ENCODE results near the gene SAT2.
"Not testable (repeated sequence)": the region's sequence is repeated elsewhere in the genome, so short reads cannot be mapped to it uniquely, and the experiment has no call there.

The SAT2 gene

DNA sequence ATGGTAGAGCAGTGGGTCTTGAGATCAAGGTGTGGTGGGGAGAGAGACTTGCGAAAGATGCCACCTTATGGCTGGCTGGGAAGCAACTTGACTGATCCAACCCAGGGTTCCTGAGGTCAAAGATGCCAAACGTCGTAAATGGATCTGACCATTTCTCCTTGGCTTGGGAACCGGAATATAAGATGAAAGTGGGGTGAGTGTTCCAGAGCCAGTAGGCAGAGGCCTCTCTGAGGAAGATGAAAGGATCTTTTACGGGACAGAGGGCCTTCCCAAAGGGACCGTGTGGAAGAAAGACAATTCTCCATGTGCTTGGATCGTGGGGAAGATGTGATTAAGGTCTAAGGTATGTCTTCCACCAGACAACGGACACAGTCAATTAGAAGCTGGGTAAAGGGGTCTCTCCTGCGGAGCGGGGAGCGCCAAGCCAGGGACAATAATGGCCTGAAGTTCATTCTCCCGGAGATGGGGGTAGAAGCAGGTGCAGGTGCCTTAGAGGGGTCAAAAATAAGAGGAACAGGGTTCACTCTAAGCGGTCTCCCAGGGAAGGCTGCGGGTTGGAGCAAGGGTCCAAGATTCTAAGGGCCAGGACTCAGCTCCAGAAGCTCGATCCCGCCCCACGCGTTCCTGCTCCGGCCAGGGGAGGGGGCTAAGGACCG lies 13.7 kb downstream of the SAT2 start:
- peak; percentile 21 for FAIRE-seq
- no peak for DNase-seq (ENCODE audit: insufficient read length)
- TF ChIP-seq TAF1 (IDR thresholded peaks at IDR 0.05; ENCODE audit: borderline replicate concordance, low read depth, low read length) = no peak
- TF ChIP-seq POLR2A (IDR thresholded peaks at IDR 0.05; ENCODE audit: low read depth, low read length) = no peak
- TF ChIP-seq POLR2AphosphoS5 (IDR thresholded peaks at IDR 0.05; ENCODE audit: low read depth, low read length) = no peak

DNA sequence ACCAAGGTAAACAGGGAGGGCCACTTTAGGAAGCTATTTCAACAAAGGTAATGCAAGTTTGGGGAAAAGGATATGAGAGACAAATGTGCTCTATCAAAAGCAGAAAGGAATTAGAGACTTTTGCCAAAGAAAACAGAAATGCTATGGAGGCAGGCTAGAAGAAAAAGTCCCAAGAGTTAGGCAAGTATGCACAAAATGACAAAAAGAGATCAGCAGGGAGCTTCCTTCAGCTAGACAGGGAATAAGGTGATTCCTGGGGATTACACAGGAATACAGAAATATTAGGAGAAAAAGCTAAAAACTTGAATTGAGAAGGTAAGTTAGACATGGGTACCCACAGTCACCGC lies 15.4 kb downstream of the SAT2 start:
- DNase-seq (ENCODE audit: insufficient read length) (no peak), FAIRE-seq (no peak)

DNA sequence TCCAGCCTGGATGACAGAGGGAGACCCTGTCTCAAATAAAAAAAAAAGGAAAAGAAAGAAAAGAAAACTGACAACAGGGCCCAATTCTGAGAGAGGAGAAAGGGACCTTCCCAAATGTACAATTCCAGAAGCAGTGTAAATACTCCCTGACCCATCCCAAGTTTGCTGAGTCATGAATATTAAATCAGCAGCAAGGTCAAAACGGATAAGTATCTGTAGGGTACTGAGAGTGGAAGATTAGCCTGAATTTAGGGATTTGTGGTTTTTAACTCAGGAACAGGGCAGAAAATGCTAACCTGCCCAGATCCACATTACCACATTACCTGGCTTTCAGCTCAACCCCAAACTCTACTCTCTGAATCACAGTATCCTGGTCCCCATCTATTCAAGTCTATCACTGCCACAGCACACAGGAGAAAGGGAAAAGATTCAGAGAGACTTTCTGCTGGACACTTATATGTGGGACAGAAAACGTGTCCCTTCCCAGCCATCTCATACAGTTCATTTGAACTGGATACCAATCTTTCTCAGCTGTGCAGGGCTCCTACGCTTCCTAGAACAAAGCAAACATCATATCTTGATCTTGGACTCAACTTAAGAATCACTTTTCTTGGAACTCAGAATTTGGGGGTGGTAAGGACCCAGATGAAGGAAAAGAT lies 15.9 kb downstream of the SAT2 start:
- DNase-seq (ENCODE audit: insufficient read length) (no peak), FAIRE-seq (no peak)
- TF ChIP-seq TAF1 (IDR thresholded peaks at IDR 0.05; ENCODE audit: borderline replicate concordance, low read depth, low read length) (no peak), POLR2AphosphoS5 (IDR thresholded peaks at IDR 0.05; ENCODE audit: low read depth, low read length) (no peak), POLR2A (IDR thresholded peaks at IDR 0.05; ENCODE audit: low read depth, low read length) (no peak)

More for the DNA sequence above, 15.4 kb downstream of the SAT2 start:
- no peak for TF ChIP-seq POLR2A (IDR thresholded peaks at IDR 0.05; ENCODE audit: low read depth, low read length)
- no peak for TF ChIP-seq POLR2AphosphoS5 (IDR thresholded peaks at IDR 0.05; ENCODE audit: low read depth, low read length)
- TF ChIP-seq TAF1 (IDR thresholded peaks at IDR 0.05; ENCODE audit: borderline replicate concordance, low read depth, low read length) = no peak

DNA sequence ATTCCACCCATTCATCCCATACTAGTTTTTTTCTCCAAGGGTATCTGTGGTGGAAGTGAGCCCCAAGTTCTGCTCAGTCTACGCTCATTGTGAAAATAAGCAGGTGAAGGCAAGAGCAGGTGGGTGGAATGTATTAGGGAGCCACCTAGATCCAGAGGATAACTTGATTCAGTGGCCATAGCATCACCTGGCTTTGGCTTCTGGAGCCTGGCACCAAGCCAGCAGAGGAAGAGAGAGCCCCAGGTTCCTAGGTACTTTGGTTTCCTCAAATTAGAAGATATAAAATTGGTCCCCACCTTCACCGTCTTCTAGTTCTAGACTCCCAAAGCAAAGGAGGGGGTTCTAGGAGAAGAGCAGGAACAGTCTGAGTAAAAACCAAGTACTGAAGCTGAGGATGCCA lies 17.0 kb downstream of the SAT2 start:
- DNase-seq (ENCODE audit: insufficient read length) (no peak), FAIRE-seq (peak; percentile 9)
- TF ChIP-seq POLR2AphosphoS5 (IDR thresholded peaks at IDR 0.05; ENCODE audit: low read depth, low read length) (no peak), TAF1 (IDR thresholded peaks at IDR 0.05; ENCODE audit: borderline replicate concordance, low read depth, low read length) (no peak), POLR2A (IDR thresholded peaks at IDR 0.05; ENCODE audit: low read depth, low read length) (no peak)

DNA sequence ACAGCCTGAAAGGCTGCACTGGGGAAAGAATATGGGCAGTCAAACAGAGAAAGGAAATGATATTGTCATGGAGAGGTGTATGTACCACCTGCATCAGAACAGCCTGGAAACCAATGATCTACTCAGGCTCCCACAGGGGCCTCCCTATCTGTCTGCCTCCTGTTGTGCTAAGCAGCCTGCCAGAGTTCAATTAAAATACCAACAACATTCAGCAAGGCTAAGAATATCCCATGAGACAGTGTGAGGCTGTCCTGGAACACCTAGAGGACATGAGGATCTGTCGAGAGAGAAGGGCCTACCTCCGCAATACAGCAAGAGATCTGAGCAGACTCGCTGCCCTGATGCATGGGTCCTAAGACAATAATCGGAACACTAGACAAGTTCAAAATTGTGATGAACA lies 21.3 kb downstream of the SAT2 start:
- DNase-seq (ENCODE audit: insufficient read length) (no peak), FAIRE-seq (no peak)

DNA sequence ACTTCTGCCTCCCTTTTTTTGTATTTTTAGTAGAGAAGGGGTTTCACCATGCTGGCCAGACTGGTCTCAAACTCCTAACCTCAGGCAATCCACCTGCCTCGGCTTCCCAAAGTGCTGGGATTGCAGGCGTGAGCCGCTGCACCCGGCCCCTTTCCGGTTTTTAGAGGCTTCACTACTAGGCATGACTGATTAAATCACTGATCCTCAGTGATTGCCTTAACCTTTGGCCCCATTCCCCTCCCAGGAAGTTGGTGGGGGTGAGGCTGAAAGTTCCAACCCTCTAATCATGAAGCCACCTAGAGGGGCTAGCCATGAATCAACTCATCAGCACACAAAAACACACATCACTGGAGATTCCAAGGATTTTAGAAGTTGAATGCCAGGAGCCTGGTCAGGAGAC lies 30.1 kb downstream of the SAT2 start:
- DNase-seq (ENCODE audit: insufficient read length); FAIRE-seq: not testable (repeated sequence)

More for the DNA sequence above, 21.3 kb downstream of the SAT2 start:
- no peak for TF ChIP-seq POLR2A (IDR thresholded peaks at IDR 0.05; ENCODE audit: low read depth, low read length)
- TF ChIP-seq POLR2AphosphoS5 (IDR thresholded peaks at IDR 0.05; ENCODE audit: low read depth, low read length) = no peak
- no peak for TF ChIP-seq TAF1 (IDR thresholded peaks at IDR 0.05; ENCODE audit: borderline replicate concordance, low read depth, low read length)

DNA sequence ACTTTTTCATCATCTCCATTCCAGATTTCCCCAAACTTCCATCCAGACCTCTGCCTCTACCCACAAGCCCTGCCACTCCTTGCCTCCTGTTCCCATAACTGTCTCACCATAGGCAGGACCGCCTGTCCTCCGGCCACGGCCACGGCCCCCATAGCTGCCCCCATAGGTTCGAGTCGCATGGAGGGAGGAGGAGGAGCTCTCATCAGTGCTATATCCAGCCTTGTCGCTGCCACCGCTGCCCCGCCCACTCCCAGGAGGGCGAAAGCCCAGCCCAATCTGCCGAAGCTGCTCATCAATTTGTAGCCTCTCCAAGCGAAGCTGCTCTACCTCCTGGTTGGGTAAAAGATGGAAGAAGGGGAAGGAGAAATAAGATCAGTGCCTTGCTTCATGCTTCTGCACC lies 34.3 kb downstream of the SAT2 start:
- FAIRE-seq = no peak
- TF ChIP-seq TAF1 (IDR thresholded peaks at IDR 0.05; ENCODE audit: borderline replicate concordance, low read depth, low read length) (no peak), POLR2AphosphoS5 (IDR thresholded peaks at IDR 0.05; ENCODE audit: low read depth, low read length) (no peak)
- DNase-seq (ENCODE audit: insufficient read length) = no peak

DNA sequence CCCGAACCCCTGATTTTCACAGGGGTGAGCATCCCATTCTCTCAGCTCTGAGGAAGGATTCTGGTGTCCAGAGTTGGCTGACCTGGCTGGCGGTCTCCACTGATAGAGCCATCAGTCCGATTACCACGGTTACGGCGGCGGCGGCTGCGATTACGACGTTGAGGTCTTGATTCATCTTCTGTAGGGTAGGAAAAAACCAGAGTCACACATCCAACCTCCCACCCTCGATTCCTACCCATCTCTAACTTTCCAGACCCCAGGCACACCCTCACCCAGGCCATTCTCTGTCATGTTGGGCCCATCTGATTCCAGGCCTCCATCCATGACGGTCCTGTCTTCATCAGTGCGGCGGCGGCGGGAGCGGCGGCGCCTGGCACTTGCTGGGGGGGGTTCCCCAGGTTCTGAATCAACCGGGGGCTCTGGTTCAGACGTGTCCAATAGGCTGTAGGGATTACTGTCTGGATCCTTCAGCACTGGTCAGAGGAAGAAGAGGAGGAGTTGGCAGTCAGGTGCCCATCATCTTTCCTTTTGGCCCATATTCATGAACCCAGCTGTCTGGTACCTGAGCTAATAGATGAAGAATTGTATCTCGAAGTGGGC lies 35.1 kb downstream of the SAT2 start:
- TF ChIP-seq TAF1 (IDR thresholded peaks at IDR 0.05; ENCODE audit: borderline replicate concordance, low read depth, low read length) (no peak), POLR2AphosphoS5 (IDR thresholded peaks at IDR 0.05; ENCODE audit: low read depth, low read length) (no peak), POLR2A (IDR thresholded peaks at IDR 0.05; ENCODE audit: low read depth, low read length) (no peak)
- no peak for DNase-seq (ENCODE audit: insufficient read length)
- FAIRE-seq = no peak

DNA sequence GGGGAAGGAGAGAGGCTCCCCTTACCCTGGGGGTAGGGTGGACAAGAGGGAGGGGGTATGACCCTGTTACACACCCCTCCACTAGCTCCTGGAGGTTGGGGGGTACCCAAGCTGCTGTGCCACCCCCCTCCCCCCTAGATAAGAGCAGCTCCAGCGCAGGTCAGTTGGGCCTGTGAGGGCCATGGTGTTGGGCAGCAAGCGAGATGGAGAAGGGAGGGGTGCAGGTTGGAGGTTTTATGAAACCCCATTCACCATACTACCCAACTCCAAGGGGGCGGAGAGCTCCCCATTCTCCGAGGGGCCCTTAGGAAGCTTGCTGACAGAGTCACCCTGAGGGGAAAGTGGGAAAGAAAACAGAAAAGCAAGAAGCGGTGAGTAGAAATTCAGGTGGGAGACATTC lies 36.0 kb downstream of the SAT2 start:
- TF ChIP-seq POLR2AphosphoS5 (IDR thresholded peaks at IDR 0.05; ENCODE audit: low read depth, low read length) = no peak
- no peak for FAIRE-seq
- no peak for DNase-seq (ENCODE audit: insufficient read length)

DNA sequence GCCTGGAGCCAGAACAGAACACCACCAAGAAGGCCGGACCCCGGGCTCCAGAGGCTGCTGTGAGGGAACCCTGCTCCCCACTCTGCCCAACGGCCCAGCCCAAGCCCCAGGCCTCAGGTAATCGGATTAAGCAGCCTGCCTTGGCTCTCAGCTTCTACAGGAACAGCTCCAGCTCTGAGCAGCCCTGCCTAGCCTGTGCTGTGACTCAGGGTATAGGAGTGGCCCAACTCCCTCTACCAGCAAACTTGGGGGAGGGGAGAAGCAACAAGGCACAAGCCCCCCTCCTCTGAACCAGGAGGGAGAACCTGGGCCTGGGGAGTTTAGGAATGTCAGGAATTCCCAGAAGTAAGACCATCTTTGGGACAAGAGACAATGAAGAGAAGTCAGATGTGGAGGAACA lies 36.9 kb downstream of the SAT2 start:
- FAIRE-seq (no peak), DNase-seq (ENCODE audit: insufficient read length) (no peak)
- TF ChIP-seq POLR2A (IDR thresholded peaks at IDR 0.05; ENCODE audit: low read depth, low read length) = no peak; the same call in 1 of the 2 replicates
- TF ChIP-seq POLR2AphosphoS5 (IDR thresholded peaks at IDR 0.05; ENCODE audit: low read depth, low read length) = no peak
- TF ChIP-seq TAF1 (IDR thresholded peaks at IDR 0.05; ENCODE audit: borderline replicate concordance, low read depth, low read length) = no peak

DNA sequence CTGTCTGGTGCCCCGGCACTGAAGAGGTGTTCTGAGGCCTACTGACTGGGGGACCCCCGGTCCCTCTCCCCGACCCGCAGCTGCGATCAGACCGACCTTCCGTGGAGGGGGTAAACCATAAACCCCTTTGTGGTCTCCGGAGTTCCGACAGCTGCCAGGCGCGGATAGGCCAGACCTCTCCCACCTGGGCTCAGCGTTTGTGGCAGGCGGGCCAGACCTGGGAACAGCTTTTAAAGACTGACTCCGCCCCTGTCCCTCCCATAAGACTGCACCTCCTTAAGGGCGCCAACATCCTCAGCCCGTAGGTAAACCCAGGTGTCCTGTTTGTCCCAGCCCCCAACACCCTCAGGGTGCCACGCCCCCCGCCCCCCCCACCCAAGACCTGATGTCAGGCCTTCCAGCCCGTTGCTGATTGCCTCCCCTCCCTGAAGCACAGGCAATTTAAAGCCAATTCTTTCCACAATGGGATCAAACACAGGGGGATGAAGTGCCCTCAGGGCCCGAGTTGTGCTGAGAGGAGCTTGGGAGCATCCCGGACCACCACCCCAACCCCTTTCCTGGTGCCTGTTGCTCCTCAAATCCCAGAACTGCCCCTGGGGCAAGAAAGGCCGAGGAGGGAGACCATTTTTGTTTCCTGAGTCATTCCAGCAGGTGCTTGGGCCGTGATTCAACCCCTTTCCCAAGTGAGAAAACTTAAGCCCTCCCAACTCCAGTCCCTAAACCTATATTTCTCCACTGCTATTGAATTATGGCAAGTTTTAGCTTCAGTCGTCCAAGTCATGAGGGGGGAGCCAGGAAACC lies 37.5 kb downstream of the SAT2 start, which contains the start of gene SOX15:
Gene SOX15, minus strand, starts transcription at position 204 of the 801 bp plus-strand sequence. CDS start 418 bp downstream, outside the sequence.
- DNase-seq (ENCODE audit: insufficient read length) = no peak
- TF ChIP-seq POLR2A (IDR thresholded peaks at IDR 0.05; ENCODE audit: low read depth, low read length) (peak; percentile 6; the same call in 1 of the 2 replicates), POLR2AphosphoS5 (IDR thresholded peaks at IDR 0.05; ENCODE audit: low read depth, low read length) (no peak), TAF1 (IDR thresholded peaks at IDR 0.05; ENCODE audit: borderline replicate concordance, low read depth, low read length) (no peak)
- FAIRE-seq = no peak

Measured in GM12892 (cell line).